Liver (tissue), 9 donors: ENCODE results near the gene LPO. TPM values are rescaled to one million over a fixed set of nuclear protein-coding genes. Genes with fewer than 3 reads are reported as not detected.

Source experiments
- DNase-seq: peaks from one replicate; pipeline ENCODE4 v3.0.0-alpha.2; 2017; ENCODE audit warnings: low spot score
- H3K27ac ChIP-seq, 2 donors: one replicate each; pipeline ENCODE4 v1.7.0; 2013; ENCODE audit warnings: inconsistent platforms in 2 of 2, low read length in 2 of 2, control low read depth in 1 of 2, low read depth in 1 of 2, mild to moderate bottlenecking in 1 of 2
- H3K27me3 ChIP-seq, 4 donors: one replicate each; pipeline versions ENCODE4 v1.6.1 to v1.7.0; 2013; ENCODE audit warnings: low read length in 3 of 4, inconsistent platforms in 1 of 4, mild to moderate bottlenecking in 1 of 4, moderate library complexity in 1 of 4; ENCODE audit not compliant: control insufficient read depth in 4 of 4, insufficient read depth in 4 of 4
- H3K36me3 ChIP-seq, 4 donors: one replicate each; pipeline versions ENCODE4 v1.6.1 to v1.7.0; 2013; ENCODE audit warnings: low read length in 3 of 4, mild to moderate bottlenecking in 3 of 4, low read depth in 1 of 4, moderate library complexity in 1 of 4; ENCODE audit not compliant: control insufficient read depth in 4 of 4, insufficient read depth in 3 of 4
- H3K4me1 ChIP-seq, 4 donors: one replicate each; pipeline versions ENCODE4 v1.6.1 to v1.7.0; 2013; ENCODE audit warnings: low read length in 3 of 4, mild to moderate bottlenecking in 3 of 4, moderate library complexity in 1 of 4; ENCODE audit not compliant: control insufficient read depth in 4 of 4, insufficient read depth in 4 of 4
- H3K4me3 ChIP-seq, 3 donors: one replicate each; pipeline versions ENCODE4 v1.6.1 to v1.7.0; 2013; ENCODE audit warnings: low read length in 3 of 3, control low read depth in 1 of 3, low read depth in 1 of 3, mild to moderate bottlenecking in 1 of 3
- H3K9ac ChIP-seq, 2 donors: one replicate each; pipeline ENCODE4 v1.7.0; 2013; ENCODE audit warnings: low read length in 2 of 2, mild to moderate bottlenecking in 2 of 2, moderate library complexity in 2 of 2, control low read depth in 1 of 2, low read depth in 1 of 2
- H3K9me3 ChIP-seq, 4 donors: one replicate each; pipeline versions ENCODE4 v1.6.1 to v1.7.0; 2013; ENCODE audit warnings: low read length in 3 of 4; ENCODE audit not compliant: control insufficient read depth in 4 of 4
- FOXA1 ChIP-seq: IDR thresholded peaks from 2 replicates; pipeline ENCODE4 v1.6.1; 2016; ENCODE audit warnings: antibody characterized with exemption
- FOXA2 ChIP-seq: IDR thresholded peaks from 2 replicates; pipeline ENCODE4 v1.6.1; 2016; ENCODE audit warnings: antibody characterized with exemption
- HNF4A ChIP-seq, 2 donors: conservative IDR thresholded peaks; 2 replicates each; pipeline ENCODE4 v1.6.1; 2016; ENCODE audit warnings: antibody characterized with exemption in 2 of 2, mild to moderate bottlenecking in 2 of 2
- HNF4G ChIP-seq: IDR thresholded peaks from 2 replicates; pipeline ENCODE4 v1.6.1; 2016; ENCODE audit warnings: antibody characterized with exemption
- JUND ChIP-seq, 2 donors: IDR thresholded peaks; 2 replicates each; pipeline ENCODE4 v1.6.1; 2016; ENCODE audit warnings: antibody characterized with exemption in 2 of 2
- NR2F2 ChIP-seq: IDR thresholded peaks from 2 replicates; pipeline ENCODE4 v1.6.1; 2016; ENCODE audit warnings: antibody characterized with exemption
- RXRA ChIP-seq, 2 donors: IDR thresholded peaks; 2 replicates each; pipeline ENCODE4 v1.6.1; 2017 to 2018; ENCODE audit warnings: antibody characterized with exemption in 2 of 2, mild to moderate bottlenecking in 1 of 2
- SP1 ChIP-seq: IDR thresholded peaks from 2 replicates; pipeline ENCODE4 v1.6.1; 2018; ENCODE audit warnings: antibody characterized with exemption, mild to moderate bottlenecking
- YY1 ChIP-seq: IDR thresholded peaks from 2 replicates; pipeline ENCODE4 v1.6.1; 2016; ENCODE audit warnings: antibody characterized with exemption, mild to moderate bottlenecking
- WGBS: extraction: QIAGEN DNeasy Blood & Tissue Kit; methylation state at CpG from one replicate; pipeline ENCODE4 v1.1.7; 2013; 5-methylcytosine and 5-hydroxymethylcytosine counted together
- polyA plus RNA-seq, 2 donors: library from polyadenylated mRNA; stranded (reverse) in 1 of 2; unstranded in 1 of 2; fragments of 200-250 nt in 1 of 2; fragments of >200 nt in 1 of 2; fragmentation: Nextera tagmentation in 1 of 2; extraction: Ambion mirVana in 1 of 2; gene quantifications; one replicate each; pipeline versions ENCODE4 v1.2.1 to v1.2.3, GENCODE V29; 2013 to 2015
- total RNA-seq, 2 donors: library from RNA; depleted of rRNA; stranded (reverse); fragments of >200 nt; gene quantifications; one replicate each; pipeline ENCODE4 v1.2.3, GENCODE V29; 2014
- TF ChIP-seq, protein P1 (sequence below): IDR thresholded peaks from 2 replicates; pipeline ENCODE4 v1.6.1; 2016; ENCODE audit warnings: antibody characterized with exemption, mild to moderate bottlenecking
- TF ChIP-seq, protein P2 (sequence below): fragments of 150-350 bp; IDR thresholded peaks from 2 replicates; pipeline ENCODE4 v1.5.1; 2017; ENCODE audit warnings: improper control_type of control experiment, low read depth, low read length; ENCODE audit not compliant: missing input control
- TF ChIP-seq, protein P3 (sequence below): IDR thresholded peaks from 2 replicates; pipeline ENCODE4 v1.6.1; 2016; ENCODE audit warnings: antibody characterized with exemption
- donor health status: healthy.
- donor health status: healthy.
- donor health status: healthy.
- donor health status: healthy.
- donor health status: healthy.

LPO gene
- total and polyA plus RNA-seq, 4 donors = not detected

DNA sequence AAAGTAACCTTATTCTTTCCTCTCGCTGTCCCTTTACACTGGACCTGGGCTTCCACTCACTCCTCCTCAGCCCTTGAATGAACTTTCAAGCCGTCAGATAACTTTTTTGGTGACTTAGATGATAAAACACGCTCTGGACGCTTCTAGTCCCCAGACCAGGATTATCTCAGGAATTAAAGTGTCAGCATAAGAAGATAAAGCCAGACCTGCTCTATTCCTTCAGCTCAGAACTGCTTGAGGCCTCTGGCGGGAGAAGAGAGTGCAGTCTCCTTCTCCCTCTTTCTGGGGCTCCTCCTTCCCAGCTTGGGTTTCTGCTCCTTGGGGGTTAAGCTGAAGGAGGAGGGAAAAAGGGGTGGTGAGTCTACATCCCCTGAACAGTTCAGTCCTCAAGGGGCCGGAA is 6.6 kb downstream of the LPO start:
- Histone ChIP-seq H3K4me1 (peaks cover 0 to 12% (median 8%) of the 10 kb centered on the region in 4 donors), H3K27me3 (peaks cover 0 to 4% (median 0%) of the 10 kb centered on the region in 4 donors), H3K9me3 (no peaks in the 10 kb centered on the region), H3K27ac (no peak overlapping the region), H3K4me3 (no peak overlapping the region), H3K36me3 (no peaks in the 10 kb centered on the region), H3K9ac (no peak overlapping the region)
- 78% methylated on average over 6 of the region's 6 CpGs for WGBS
- no peak for TF ChIP-seq NR2F2
- no peak for TF ChIP-seq HNF4A (conservative IDR thresholded peaks at IDR 0.05)
- TF ChIP-seq RXRA (IDR thresholded peaks at IDR 0.05) = no peak
- no peak for TF ChIP-seq FOXA1
- no peak for TF ChIP-seq FOXA2
- TF ChIP-seq JUND (IDR thresholded peaks at IDR 0.05) = no peak
- TF ChIP-seq, protein P1, sequence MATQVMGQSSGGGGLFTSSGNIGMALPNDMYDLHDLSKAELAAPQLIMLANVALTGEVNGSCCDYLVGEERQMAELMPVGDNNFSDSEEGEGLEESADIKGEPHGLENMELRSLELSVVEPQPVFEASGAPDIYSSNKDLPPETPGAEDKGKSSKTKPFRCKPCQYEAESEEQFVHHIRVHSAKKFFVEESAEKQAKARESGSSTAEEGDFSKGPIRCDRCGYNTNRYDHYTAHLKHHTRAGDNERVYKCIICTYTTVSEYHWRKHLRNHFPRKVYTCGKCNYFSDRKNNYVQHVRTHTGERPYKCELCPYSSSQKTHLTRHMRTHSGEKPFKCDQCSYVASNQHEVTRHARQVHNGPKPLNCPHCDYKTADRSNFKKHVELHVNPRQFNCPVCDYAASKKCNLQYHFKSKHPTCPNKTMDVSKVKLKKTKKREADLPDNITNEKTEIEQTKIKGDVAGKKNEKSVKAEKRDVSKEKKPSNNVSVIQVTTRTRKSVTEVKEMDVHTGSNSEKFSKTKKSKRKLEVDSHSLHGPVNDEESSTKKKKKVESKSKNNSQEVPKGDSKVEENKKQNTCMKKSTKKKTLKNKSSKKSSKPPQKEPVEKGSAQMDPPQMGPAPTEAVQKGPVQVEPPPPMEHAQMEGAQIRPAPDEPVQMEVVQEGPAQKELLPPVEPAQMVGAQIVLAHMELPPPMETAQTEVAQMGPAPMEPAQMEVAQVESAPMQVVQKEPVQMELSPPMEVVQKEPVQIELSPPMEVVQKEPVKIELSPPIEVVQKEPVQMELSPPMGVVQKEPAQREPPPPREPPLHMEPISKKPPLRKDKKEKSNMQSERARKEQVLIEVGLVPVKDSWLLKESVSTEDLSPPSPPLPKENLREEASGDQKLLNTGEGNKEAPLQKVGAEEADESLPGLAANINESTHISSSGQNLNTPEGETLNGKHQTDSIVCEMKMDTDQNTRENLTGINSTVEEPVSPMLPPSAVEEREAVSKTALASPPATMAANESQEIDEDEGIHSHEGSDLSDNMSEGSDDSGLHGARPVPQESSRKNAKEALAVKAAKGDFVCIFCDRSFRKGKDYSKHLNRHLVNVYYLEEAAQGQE = no peak
- no peak for DNase-seq

DNA sequence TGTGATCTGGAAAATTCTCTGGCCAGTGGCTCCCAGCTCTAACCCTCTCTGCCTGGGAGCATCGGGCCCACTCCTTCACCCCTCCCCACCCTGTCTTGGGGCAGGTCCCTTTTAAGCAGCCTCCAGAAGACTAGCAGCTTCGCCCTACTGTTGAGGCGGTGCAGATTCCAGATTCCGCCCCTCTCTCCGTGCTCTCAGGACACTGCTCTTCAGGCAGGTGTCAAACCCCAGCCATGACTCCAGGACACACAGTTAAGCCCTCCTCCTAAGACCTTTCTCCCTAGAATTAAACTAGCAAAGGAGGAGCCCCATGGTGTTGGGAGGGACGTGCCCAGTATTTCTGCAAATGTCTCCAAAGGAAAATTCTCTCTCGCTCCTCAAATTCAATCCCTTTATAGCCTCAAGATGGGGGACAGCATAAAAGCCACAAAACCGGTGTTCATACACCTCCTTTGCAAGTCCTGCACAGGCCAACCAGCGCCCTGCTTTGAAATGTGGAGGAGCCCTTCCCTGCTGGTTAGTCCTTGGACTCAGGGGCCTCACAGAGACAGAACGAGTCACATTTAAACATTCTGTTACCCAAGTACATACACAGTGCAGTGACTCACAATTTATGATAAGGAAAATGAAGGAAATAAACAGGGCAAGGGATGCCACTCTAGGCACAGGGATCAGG is 7.2 kb downstream of the LPO start:
- peaks cover 0 to 18% (median 10%) of the 10 kb centered on the region in 4 donors for H3K4me1 ChIP-seq
- no peak overlapping the region for H3K9ac ChIP-seq
- H3K27me3 ChIP-seq = peaks cover 0 to 4% (median 0%) of the 10 kb centered on the region in 4 donors
- no peak overlapping the region for H3K27ac ChIP-seq
- no peaks in the 10 kb centered on the region for H3K9me3 ChIP-seq
- H3K4me3 ChIP-seq = no peak overlapping the region
- DNase-seq = no peak
- H3K36me3 ChIP-seq = no peaks in the 10 kb centered on the region
- no peak for TF ChIP-seq YY1
- TF ChIP-seq NR2F2 = no peak
- 60% methylated on average over 10 of the region's 10 CpGs for WGBS

DNA sequence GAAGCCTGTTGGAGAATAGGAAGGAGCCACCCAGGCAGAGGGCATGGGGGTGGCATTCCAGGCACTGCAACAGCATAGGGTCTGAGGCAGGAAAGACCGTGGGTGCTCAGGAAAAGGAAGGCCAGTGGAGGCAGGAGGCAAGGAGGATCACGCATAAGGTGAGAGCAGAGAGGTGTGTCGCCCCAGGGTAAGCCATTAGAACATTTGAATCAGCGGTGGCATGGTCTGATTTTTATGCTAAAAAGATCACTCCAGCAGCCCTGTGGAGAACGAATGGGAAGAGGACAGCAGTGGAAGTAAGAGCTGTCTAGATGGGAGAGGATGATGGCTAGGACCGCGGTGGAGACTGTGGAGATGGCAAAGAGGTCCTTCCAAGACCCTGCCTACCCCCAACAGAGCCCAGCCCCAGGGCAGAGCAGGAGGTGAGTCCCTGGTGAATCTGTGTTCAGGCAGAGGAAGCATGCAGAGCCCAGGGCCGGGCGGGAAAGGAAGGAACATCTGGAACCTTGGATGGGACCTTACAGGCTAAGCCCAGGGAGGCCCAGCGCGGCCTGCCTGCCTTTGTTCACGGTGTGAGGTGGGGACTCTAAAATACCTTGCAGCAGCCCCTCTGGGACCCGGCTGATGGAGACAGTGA is 7.8 kb downstream of the LPO start:
- no peak for DNase-seq
- H3K27me3 ChIP-seq = peaks cover 0 to 4% (median 0%) of the 10 kb centered on the region in 4 donors
- no peak overlapping the region for H3K4me3 ChIP-seq
- no peak overlapping the region for H3K27ac ChIP-seq
- H3K9me3 ChIP-seq = no peaks in the 10 kb centered on the region
- H3K36me3 ChIP-seq = no peaks in the 10 kb centered on the region
- peaks cover 0 to 19% (median 10%) of the 10 kb centered on the region in 4 donors for H3K4me1 ChIP-seq
- no peak overlapping the region for H3K9ac ChIP-seq
- TF ChIP-seq, protein P2, sequence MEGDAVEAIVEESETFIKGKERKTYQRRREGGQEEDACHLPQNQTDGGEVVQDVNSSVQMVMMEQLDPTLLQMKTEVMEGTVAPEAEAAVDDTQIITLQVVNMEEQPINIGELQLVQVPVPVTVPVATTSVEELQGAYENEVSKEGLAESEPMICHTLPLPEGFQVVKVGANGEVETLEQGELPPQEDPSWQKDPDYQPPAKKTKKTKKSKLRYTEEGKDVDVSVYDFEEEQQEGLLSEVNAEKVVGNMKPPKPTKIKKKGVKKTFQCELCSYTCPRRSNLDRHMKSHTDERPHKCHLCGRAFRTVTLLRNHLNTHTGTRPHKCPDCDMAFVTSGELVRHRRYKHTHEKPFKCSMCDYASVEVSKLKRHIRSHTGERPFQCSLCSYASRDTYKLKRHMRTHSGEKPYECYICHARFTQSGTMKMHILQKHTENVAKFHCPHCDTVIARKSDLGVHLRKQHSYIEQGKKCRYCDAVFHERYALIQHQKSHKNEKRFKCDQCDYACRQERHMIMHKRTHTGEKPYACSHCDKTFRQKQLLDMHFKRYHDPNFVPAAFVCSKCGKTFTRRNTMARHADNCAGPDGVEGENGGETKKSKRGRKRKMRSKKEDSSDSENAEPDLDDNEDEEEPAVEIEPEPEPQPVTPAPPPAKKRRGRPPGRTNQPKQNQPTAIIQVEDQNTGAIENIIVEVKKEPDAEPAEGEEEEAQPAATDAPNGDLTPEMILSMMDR = no peak
- TF ChIP-seq SP1 = no peak
- TF ChIP-seq, protein P3, sequence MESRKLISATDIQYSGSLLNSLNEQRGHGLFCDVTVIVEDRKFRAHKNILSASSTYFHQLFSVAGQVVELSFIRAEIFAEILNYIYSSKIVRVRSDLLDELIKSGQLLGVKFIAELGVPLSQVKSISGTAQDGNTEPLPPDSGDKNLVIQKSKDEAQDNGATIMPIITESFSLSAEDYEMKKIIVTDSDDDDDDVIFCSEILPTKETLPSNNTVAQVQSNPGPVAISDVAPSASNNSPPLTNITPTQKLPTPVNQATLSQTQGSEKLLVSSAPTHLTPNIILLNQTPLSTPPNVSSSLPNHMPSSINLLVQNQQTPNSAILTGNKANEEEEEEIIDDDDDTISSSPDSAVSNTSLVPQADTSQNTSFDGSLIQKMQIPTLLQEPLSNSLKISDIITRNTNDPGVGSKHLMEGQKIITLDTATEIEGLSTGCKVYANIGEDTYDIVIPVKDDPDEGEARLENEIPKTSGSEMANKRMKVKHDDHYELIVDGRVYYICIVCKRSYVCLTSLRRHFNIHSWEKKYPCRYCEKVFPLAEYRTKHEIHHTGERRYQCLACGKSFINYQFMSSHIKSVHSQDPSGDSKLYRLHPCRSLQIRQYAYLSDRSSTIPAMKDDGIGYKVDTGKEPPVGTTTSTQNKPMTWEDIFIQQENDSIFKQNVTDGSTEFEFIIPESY = no peak
- TF ChIP-seq HNF4G = no peak
- WGBS = 82% methylated on average over 13 of the region's 13 CpGs
